ENCODE data around the gene SCAMP1. TPM values are rescaled to one million over a fixed set of nuclear protein-coding genes. Genes with fewer than 3 reads are reported as not detected.
"Not testable (repeated sequence)": the region's sequence is repeated elsewhere in the genome, so short reads cannot be mapped to it uniquely, and the experiment has no call there.

SCAMP1 gene
- polyA plus RNA-seq, 4 donors, result 42.9 to 57.4 (median 48.2) TPM

GRCh38 chr5:78360924-78361630, 660 bp downstream of the SCAMP1 start:
- peak; percentile 34 to 58 (median 45) for DNase-seq (ENCODE audit: low read depth in 4 of 4, low spot score in 2 of 4)

- no peak for DNase-seq (ENCODE audit: low read depth in 4 of 4, low spot score in 2 of 4)
Measured at GRCh38 chr5:78361631-78361993, 1.2 kb downstream of the SCAMP1 start.

DNA sequence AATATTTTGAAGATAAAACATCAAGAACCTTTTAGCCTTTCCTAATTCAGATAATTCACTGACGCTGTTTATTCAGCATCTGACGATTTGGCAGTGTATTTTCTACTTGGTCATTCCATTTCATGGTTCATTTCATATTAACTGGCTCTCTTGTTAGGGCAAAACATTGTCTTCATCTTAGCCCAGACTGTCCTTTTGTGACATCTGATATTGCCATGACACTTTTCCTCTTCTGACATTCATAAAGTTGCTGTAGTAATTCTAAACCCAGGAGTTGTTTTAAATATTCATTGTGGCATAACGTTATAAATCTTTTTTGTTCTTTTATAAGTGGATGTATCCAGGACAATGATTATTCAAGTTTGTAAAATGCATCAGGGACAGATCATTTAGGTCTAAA, 1.8 kb downstream of the SCAMP1 start:
- DNase-seq (ENCODE audit: low read depth in 4 of 4, low spot score in 2 of 4), result no peak

GRCh38 chr5:78364005-78364404, 3.6 kb downstream of the SCAMP1 start:
- no peak for DNase-seq (ENCODE audit: low read depth in 4 of 4, low spot score in 2 of 4)

DNA sequence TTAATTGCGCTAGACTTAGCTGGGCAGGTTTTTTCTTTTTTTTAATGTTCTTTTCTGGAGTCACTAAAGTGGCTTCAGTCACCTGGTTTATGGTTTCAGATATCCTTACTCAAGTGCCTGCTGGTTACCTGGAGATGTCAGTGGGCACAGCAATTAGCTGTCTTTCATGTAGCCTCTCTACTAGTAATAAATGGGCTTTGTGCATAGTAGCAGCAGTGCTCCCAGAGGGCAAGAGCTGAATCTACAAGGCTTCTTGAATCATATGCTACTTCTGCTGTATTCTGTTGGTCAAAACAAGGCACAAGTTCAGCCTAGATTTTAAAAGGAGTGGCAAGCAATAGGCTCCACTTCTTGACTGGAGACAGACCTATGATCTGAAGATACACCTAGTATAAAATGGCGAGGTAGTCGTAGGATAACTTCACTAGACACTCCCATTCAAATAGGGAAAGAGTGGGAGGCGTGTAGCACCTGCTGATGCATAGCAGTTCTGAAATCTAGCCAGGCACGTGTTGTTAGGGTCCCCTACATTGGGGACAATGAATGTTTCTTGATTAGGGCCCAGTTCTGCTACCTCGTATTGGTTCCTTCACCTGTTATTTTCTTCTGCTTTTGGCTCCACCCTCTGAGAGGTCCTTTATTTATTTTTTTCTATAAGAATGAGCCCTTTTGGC, 7.0 kb downstream of the SCAMP1 start:
- no peak for DNase-seq (ENCODE audit: low read depth in 4 of 4, low spot score in 2 of 4)

- no peak for DNase-seq (ENCODE audit: low read depth in 4 of 4, low spot score in 2 of 4)
Measured at GRCh38 chr5:78369680-78370079, 9.3 kb downstream of the SCAMP1 start.

DNA sequence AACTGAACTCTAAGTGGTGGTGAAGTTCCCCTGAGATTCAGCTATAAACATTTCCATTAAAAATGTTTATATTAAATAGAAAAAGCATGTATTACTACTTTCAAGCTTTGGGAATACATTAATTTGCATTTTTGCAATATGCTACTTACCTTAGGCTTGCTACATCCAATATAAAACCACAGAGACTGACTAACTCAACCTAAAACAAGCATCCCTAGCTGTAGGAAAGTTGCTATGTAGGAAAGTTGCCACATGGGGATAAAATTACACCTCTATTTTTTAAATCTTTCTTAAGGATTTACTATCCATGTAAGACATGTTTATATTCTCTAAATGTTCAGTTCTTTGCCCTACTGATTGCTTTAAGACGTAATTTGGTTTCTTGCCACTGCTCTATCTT, 12.8 kb downstream of the SCAMP1 start:
- DNase-seq (ENCODE audit: low read depth in 4 of 4, low spot score in 2 of 4), result no peak

DNA sequence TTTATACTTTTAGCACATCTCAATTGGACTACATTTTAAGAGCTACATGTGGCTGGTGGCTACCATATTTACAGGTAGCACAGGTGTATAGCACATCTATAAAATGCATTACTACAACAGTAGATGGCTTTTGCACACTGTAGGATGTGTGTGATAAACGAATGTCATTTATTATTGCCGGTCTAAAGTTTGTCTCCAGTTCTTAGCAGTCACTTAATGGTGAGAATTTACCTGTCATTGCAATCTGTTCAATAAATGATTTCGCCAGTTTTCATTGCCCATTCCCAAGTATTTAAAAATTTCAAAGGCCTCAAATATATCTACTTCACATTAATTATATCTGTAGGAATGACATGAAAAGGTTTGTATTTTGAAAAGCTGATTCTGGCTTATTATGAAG, 15.9 kb downstream of the SCAMP1 start:
- no peak for DNase-seq (ENCODE audit: low read depth in 4 of 4, low spot score in 2 of 4)

DNA sequence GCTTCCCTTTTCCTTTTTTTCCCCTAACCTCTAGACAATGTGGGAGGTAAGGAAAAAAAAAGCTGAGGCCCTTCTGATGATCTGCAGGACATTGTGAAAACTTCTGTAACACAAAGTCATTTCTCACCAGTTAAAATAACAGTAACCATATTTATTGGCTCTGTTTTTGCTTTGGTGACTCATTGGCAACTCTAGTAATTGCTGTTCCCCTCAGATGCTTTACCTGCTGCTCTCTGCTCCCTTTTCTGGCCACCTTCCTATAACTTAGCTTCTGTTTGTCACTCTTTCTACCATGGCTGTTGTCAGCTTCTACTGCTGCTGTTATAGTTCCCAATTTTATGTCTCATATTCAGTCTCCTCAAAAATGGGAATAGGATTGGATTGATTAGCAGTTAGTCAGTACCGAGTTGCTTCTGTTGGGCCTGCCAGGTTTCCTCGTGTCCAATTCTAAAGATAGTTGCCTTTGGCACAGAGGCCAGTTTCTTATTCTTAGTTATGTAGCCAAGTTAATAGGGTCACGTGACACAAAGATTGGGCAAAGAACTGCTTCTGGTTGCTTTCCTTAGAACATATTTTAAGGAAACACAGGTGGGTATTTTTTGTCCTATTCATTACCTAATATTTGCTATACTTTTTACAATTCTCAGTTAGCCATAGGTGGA, 16.8 kb downstream of the SCAMP1 start:
- no peak for DNase-seq (ENCODE audit: low read depth in 4 of 4, low spot score in 2 of 4)

- no peak for DNase-seq (ENCODE audit: low read depth in 4 of 4, low spot score in 2 of 4)
Measured at GRCh38 chr5:78377718-78378105, 17.3 kb downstream of the SCAMP1 start.

- no peak for DNase-seq (ENCODE audit: low read depth in 4 of 4, low spot score in 2 of 4)
Measured at GRCh38 chr5:78387468-78388153, 27.2 kb downstream of the SCAMP1 start.

- DNase-seq (ENCODE audit: low read depth in 4 of 4, low spot score in 2 of 4), result not testable (repeated sequence)
Measured at GRCh38 chr5:78391357-78391756, 30.9 kb downstream of the SCAMP1 start.

DNA sequence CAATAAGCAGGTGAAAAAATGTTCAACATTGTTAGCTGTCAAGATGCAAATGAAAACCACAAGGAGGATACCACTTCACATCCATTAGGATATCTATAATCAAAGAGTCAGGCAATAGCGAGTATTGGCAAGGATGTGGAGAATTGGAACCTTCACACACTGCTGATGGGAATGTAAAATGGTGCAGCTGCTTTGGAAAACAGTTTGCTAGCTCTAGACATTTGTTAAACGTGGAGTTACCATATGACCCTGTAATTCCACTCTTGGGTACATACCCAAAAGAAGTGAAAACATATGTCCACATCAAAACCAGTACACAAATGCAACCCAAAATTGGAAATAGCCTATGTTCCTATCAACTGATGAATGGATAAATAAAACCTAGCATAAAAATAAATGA, 37.4 kb downstream of the SCAMP1 start:
- DNase-seq (ENCODE audit: low read depth in 4 of 4, low spot score in 2 of 4), result no peak

DNA sequence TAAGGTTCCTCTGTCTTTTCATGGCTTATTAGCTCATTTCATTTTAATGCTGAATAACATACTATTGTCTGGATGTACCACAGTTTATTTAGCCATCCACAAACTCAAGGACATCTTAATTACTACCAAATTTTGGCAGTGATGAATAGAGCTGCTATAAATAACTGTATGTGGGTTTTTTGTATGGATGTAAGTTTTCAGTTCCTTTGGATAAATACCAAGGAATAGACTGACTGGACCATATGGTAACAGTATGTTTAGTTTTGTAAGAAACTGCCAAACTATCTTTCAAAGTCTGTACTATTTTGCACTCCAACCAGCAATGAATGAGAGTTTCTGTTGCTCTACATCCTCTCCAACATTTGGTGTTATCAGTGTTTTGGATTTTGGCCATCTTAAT, 38.7 kb downstream of the SCAMP1 start:
- no peak for DNase-seq (ENCODE audit: low read depth in 4 of 4, low spot score in 2 of 4)

- no peak for DNase-seq (ENCODE audit: low read depth in 4 of 4, low spot score in 2 of 4)
Measured at GRCh38 chr5:78404682-78405293, 44.4 kb downstream of the SCAMP1 start.

- peak; percentile 3 to 9 (median 6) for DNase-seq (ENCODE audit: low read depth in 4 of 4, low spot score in 2 of 4)
Measured at GRCh38 chr5:78405829-78406750, 45.7 kb downstream of the SCAMP1 start.

- no peak for DNase-seq (ENCODE audit: low read depth in 4 of 4, low spot score in 2 of 4)
Measured at GRCh38 chr5:78407458-78407857, 47.0 kb downstream of the SCAMP1 start.

DNA sequence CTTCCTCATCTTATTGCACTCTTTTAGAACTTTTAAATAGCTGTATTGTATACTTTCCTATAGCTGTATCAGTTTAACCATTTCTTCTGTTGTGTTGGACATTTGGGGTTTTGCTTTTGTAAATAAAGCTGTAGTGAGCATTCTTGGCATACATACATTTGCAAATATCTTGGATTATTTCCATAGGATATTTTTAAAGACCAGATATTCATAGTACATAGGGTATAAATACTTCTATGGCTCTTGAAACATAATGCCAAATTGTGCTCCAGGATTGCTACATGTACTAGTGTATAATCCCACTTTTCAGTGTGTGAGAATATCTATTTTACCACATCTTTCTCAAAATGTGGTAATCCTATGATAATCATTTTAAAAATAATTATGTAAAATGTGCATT, 51.2 kb downstream of the SCAMP1 start:
- no peak for DNase-seq (ENCODE audit: low read depth in 4 of 4, low spot score in 2 of 4)

DNA sequence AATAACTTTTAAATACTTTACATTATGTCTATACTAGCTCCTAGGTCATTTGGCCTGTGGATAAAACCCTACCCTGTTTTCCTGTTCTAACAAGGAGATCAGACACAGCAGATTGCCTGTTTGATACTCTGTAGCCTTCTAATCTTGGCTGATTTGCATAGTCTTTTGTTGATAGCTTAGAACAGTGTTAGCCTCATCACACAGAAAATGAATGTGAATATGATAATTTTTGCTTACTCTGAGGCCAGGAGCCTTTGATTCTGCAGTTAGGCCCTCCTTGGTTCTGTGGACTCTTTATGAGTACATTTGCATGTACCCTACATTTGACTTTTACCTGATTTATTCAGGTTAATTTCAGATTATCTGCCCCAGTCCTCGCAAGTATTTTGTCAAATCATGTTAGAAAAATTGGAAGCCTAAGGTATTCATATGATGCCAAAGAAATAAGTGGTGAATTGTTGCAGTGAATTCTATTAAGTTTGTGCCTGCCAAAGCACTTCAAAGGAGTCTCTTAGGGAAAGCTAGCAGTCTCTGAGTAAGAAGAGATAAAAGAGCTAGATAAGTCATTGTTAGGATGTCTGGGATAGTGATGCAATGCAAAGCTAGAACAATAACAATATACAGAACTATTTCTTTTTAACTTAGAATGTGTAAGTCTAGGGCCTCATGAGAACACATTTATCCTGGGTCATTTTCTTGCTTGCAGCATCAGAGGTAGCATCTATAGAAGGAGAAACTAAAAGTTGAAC, 56.4 kb downstream of the SCAMP1 start:
- DNase-seq (ENCODE audit: low read depth in 4 of 4, low spot score in 2 of 4), result no peak

All from left renal cortex interstitium (tissue), 4 donors.